Neutrophil (primary cell): ENCODE measurements around the gene FBLIM1.

Source experiments
- H3K27ac ChIP-seq: fragments of 200-600 bp; sonication (generic); 2 replicates; pipeline ENCODE4 v1.5.1; 2016; ENCODE audit warnings: mild to moderate bottlenecking, moderate library complexity
- H3K27me3 ChIP-seq: fragments of 200-600 bp; sonication (generic); 2 replicates; pipeline ENCODE4 v1.6.0; 2016; ENCODE audit warnings: mild to moderate bottlenecking
- H3K36me3 ChIP-seq: fragments of 200-600 bp; sonication (generic); 2 replicates; pipeline ENCODE4 v1.5.1; 2017
- H3K4me1 ChIP-seq, 2 experiments: fragments of 200-600 bp in 1 of 2; sonication (generic) in 1 of 2; 1 replicate in 1 of 2; 2 replicates in 1 of 2; pipeline versions ENCODE4 v1.5.1 to v1.6.1; 2013 to 2016; ENCODE audit warnings: low read depth in 1 of 2, low read length in 1 of 2, mild to moderate bottlenecking in 1 of 2, moderate library complexity in 1 of 2; ENCODE audit not compliant: control insufficient read depth in 1 of 2, insufficient read depth in 1 of 2
- H3K4me3 ChIP-seq, 2 experiments: fragments of 200-600 bp in 1 of 2; sonication (generic) in 1 of 2; 1 replicate in 1 of 2; 2 replicates in 1 of 2; pipeline ENCODE4 v1.5.1; 2013 to 2016; ENCODE audit warnings: low read depth in 1 of 2, low read length in 1 of 2, mild to moderate bottlenecking in 1 of 2, moderate library complexity in 1 of 2
- H3K9me3 ChIP-seq: fragments of 200-600 bp; sonication (generic); 2 replicates; pipeline ENCODE4 v1.5.1; 2016
- CTCF ChIP-seq: fragments of 200-600 bp; sonication (generic); IDR thresholded peaks from 2 replicates; pipeline ENCODE4 v1.5.1; 2016; ENCODE audit warnings: antibody characterized with exemption

Gene FBLIM1

GRCh38 chr1:15727866-15728534, 30.6 kb upstream of the FBLIM1 start:
- Histone ChIP-seq H3K4me1 (no peaks in the 10 kb centered on the region), H3K36me3 (peaks cover 98% of the 10 kb centered on the region), H3K27ac (no peak overlapping the region)

GRCh38 chr1:15728937-15729657, 29.5 kb upstream of the FBLIM1 start:
- H3K27me3 ChIP-seq, result no peaks in the 10 kb centered on the region
- H3K9me3 ChIP-seq, result no peaks in the 10 kb centered on the region
- TF ChIP-seq CTCF, result no peak
- no peak overlapping the region for H3K27ac ChIP-seq
- H3K36me3 ChIP-seq, result peaks cover 98% of the 10 kb centered on the region
- H3K4me1 ChIP-seq, result no peaks in the 10 kb centered on the region
- no peak overlapping the region for H3K4me3 ChIP-seq

More at GRCh38 chr1:15727866-15728534, 30.6 kb upstream of the FBLIM1 start:
- Histone ChIP-seq H3K9me3 (no peaks in the 10 kb centered on the region), H3K4me3 (no peak overlapping the region), H3K27me3 (no peaks in the 10 kb centered on the region)
- TF ChIP-seq CTCF, result no peak

- Histone ChIP-seq H3K27me3 (no peaks in the 10 kb centered on the region), H3K36me3 (peaks cover 100% of the 10 kb centered on the region), H3K4me3 (no peak overlapping the region), H3K4me1 (no peaks in the 10 kb centered on the region), H3K9me3 (no peaks in the 10 kb centered on the region), H3K27ac (no peak overlapping the region)
- TF ChIP-seq CTCF, result no peak
Measured at GRCh38 chr1:15730423-15730822, 28.2 kb upstream of the FBLIM1 start.

GRCh38 chr1:15730936-15731335, 27.7 kb upstream of the FBLIM1 start:
- Histone ChIP-seq H3K4me3 (no peak overlapping the region), H3K36me3 (peaks cover 96% of the 10 kb centered on the region), H3K27me3 (no peaks in the 10 kb centered on the region), H3K27ac (no peak overlapping the region), H3K9me3 (no peaks in the 10 kb centered on the region), H3K4me1 (no peaks in the 10 kb centered on the region)
- TF ChIP-seq CTCF, result no peak

- TF ChIP-seq CTCF, result no peak
- no peaks in the 10 kb centered on the region for H3K9me3 ChIP-seq
Measured at GRCh38 chr1:15731735-15732685, 26.6 kb upstream of the FBLIM1 start.

More at GRCh38 chr1:15731735-15732685, 26.6 kb upstream of the FBLIM1 start:
- Histone ChIP-seq H3K4me3 (no peak overlapping the region), H3K4me1 (no peaks in the 10 kb centered on the region), H3K36me3 (peaks cover 85% of the 10 kb centered on the region), H3K27me3 (no peaks in the 10 kb centered on the region), H3K27ac (no peak overlapping the region)
